HG03066 (cell line): ENCODE data around the gene SFN.
"Not testable (repeated sequence)": the region's sequence is repeated elsewhere in the genome, so short reads cannot be mapped to it uniquely, and the experiment has no call there.

Source experiments
- ATAC-seq: cut with Tn5 transposase; IDR thresholded peaks from one replicate; pipeline ENCODE4 v1.9.1; 2021; ENCODE audit warnings: low read depth; ENCODE audit not compliant: unreplicated experiment

The SFN gene

GRCh38 chr1:26838474-26839338, 24.2 kb upstream of the SFN start:
- ATAC-seq: peak; percentile 93

GRCh38 chr1:26839339-26839722, 23.6 kb upstream of the SFN start:
- ATAC-seq: no peak

DNA sequence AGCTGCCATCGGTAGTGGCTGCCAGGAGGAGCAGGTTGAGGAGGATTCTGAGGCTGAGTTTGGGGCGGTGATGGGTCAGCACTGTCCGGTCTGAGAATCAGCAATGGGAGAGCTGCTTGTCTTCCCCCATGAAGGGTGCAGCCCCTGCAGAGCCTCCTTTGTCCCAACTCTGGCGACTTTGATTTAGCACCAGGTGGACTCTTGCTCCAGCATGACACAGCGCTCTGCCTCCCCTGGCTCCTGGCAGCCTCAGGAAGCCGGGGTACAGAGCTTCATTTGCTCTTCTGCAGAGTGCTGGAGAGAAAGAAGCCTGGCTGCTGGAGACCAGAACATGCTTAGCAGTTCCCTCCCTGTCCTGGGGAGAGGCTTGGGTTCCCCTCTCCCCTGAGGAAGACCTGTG, 23.2 kb upstream of the SFN start:
- ATAC-seq: no peak

DNA sequence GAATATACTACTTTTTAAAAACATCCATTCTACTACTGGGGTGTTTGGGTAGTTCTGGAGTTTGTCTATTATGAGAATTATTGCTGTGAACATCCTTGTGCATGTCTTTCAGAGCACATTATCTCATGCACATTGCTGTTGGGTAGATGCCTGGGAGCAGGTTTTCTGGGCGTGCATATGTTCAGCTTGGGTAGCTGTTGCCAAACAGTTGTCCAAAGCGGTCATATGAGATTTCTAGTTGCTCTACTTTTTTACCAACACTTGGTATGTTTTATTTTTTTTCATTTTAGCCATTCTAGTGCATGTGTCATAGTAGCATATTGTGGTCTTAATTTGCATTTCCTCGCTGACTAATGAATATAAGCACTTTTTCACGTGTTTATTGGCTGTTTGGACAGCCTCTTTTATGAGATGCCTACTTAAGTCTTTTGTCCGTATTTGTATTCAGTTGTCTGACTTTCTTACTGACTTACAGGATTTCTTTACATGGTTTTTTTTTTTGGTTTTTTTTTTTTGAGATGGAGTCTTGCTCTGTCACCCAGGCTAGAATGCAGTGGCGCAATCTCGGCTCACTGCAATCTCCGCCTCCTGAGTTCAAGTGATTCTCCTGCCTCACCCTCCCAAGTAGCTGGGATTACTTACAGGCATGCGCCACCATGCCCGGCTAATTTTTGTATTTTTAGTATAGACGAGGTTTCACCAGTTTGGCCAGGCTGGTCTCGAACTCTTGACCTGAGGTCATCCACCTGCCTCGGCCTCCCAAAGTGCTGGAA, 18.3 kb upstream of the SFN start:
- no peak for ATAC-seq

DNA sequence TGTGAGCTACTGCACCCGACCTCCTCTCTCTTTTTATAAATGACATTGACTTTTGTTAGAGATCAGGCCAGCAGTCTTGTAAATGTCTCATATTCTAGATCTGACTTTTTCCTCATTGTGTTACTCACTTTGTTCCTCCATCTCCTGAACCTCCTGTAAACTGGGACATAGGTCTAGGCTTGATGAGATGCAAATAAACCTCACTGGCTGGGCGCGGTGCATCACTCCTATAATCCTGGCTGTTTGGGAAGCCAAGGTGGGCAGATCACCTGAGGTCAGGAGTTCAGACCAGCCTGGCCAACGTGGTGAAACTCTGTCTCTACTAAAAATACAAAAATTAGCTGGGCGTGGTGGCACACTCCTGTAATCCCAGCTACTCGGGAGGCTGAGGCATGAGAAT, 15.1 kb upstream of the SFN start:
- ATAC-seq: not testable (repeated sequence)

DNA sequence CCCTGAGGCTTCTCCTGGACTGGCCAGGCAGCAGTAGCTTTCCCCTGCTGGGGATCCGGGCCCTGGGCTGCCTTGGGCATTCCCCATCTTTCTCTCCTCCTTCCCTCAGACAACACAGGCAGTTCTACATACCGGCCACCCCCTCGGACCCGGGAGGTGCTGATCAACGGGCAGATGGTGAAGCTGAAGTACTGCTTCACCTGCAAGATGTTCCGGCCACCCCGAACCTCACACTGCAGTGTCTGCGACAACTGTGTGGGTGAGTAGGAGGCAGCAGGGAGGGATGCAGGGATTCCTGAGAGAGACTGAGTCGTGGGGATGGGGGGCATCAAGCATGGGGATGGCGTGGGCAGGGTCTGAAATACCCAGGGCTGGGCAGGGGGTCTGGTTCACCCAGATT, 14.4 kb upstream of the SFN start:
- ATAC-seq: no peak

GRCh38 chr1:26848941-26849774, 13.8 kb upstream of the SFN start:
- ATAC-seq: no peak

GRCh38 chr1:26851106-26851684, 11.8 kb upstream of the SFN start:
- no peak for ATAC-seq

GRCh38 chr1:26852701-26853100, 10.2 kb upstream of the SFN start:
- ATAC-seq: no peak

DNA sequence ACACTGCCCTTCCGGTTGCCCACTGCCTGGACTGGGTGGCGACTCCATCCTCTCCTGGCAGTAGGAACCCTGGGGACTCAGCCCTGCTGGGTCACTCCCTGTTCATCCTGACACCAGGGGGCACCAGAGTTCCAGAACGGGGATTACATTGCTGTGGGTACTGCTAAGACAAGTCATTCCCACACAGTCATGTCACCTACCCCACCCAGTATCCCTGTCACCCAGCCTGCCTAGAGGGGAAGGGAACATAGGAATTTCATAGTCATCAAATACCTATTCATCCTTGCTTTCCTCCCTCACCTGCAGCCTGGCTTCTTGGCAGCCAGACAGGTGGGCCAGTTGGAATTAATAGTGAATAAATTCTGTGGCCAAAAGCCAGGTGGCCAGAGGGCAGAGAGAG, 9.8 kb upstream of the SFN start:
- ATAC-seq: no peak

GRCh38 chr1:26853600-26853999, 9.3 kb upstream of the SFN start:
- no peak for ATAC-seq

- ATAC-seq: no peak
These were observed 8.0 kb upstream of the SFN start for GRCh38 chr1:26854906-26855305.

DNA sequence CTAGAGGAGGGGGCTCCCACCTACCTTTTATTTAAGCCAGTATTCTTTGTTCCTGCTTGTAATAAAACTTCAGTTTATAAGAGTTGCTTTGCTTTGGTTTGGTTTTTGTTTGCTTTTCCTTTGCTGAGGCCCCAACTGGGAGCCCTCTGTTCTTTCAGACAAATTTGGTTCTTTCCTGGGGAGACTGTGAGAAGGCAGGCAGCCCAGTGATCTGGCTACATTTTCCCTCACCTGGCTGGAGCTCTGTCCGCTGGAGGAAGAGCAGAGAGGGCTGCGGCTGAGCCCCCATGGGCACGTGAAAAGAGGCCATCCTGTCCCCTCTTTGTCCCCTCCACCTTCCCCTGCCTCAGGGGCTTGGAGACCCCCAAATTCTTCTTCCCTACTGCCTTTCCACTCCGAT, 7.3 kb upstream of the SFN start:
- ATAC-seq: no peak

DNA sequence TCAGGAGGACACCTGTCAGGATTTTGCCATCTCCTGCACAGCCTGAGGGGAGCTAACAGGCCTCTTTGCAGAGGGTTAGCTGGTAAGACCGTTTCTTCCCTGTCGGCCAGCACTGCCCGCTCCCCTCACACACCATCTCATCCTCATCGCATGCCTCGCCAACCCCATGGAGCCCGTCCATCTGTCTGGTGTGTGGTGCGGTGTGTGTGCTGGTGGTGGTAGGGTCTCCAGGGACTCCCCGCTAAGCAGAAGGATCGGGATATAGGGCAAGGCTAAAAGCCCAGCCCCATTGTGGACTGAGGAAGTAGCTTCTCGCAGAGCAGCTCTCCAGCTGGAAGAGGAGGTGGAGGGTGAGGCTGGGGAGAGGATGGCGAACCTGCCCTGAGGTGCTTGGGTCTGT, 6.8 kb upstream of the SFN start:
- ATAC-seq: no peak

- ATAC-seq: no peak
These were observed 6.1 kb upstream of the SFN start for GRCh38 chr1:26856604-26857469.

GRCh38 chr1:26857473-26858060, 5.4 kb upstream of the SFN start:
- no peak for ATAC-seq

DNA sequence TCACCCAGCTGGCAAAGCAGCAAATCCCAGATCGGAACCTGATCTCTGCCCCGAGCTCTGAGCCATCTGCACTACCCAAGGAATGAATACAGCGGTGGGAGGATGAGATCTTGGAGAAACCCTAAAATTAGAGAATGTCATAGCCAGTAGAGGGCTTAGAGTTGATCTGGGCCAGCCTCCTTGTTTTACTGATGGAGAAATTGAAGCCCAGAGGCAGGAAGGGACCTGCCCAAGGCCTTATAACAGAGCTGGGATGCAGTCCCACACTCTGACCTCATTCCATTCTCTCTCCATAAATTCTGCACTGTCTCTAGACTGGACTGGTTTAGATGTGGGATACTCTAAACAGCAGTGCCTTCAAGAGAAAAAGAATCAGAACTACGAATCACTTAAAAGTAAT, 4.8 kb upstream of the SFN start:
- ATAC-seq: no peak

DNA sequence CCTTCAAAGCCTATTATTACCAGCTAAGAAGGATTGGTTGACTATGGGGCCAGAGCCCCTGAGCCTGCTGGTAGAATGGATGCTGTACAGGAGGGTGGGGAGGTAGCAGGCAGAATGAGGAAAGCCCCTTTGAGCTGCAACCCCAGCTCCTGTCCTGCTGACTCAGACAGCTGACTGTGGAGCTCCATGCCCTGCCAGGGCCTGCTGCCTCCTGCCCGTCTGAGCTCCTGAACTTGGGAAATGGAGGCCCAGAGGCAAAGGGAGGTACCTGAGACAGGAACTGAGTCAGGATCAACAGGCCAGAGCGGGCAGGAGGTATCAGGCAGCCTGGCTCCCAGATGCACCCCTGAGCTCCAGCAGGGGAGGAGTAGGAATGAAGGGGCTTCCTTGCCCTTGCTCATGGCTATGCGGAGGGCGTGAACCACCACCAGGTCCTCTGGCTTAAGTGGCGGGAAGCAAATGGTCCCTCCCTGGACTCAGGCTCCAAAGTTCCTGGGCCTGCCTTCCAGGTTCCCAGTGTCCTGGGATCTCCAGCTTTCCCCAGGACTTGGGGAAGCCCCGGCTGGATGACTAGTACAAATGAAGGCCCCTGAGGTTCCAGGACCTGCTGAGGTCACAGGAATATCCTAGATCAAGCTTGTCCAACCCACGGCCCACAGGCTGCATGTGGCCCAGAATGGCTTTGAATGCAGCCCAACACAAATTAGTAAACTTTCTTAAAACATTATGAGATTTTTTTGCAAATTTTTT, 3.9 kb upstream of the SFN start:
- ATAC-seq: no peak

- no peak for ATAC-seq
These were observed 1.7 kb upstream of the SFN start for GRCh38 chr1:26861286-26861701.
